Measurements from ENCODE around the gene KCTD16.

KCTD16 gene

DNA sequence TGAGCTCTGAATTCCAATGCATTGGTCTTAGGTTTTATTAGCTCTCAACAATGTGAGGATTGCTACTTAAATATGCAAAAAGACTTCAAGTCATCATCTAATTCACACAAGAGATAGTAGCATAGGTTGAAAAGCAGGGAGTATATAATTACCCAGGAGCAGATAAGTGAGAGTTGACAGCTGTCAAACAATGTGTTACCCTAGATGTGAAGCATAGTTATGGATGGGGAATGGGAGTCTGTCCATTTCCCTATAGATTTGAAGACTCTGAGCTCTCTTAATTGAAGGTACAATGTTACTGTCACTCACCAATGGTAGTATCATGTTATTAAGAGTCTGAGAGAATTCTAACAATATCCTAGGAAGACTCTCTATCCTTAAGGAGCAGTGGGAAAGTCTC, 160.7 kb downstream of the KCTD16 start:
- Mint-ChIP-seq H3K27me3 (ENCODE audit: low read depth) (no peaks in the 10 kb centered on the region), H3K36me3 (ENCODE audit: low read depth) (no peaks in the 10 kb centered on the region), H3K9me3 (no peaks in the 10 kb centered on the region), H3K4me3 (no peak overlapping the region), H3K27ac (no peak overlapping the region), H3K4me1 (ENCODE audit: low read depth) (no peaks in the 10 kb centered on the region)
- DNase-seq (ENCODE audit: low spot score): no peak

GRCh38 chr5:144332265-144332664, 161.6 kb downstream of the KCTD16 start:
- Mint-ChIP-seq H3K4me3 (no peak overlapping the region), H3K27me3 (ENCODE audit: low read depth) (no peaks in the 10 kb centered on the region), H3K27ac (no peak overlapping the region), H3K36me3 (ENCODE audit: low read depth) (no peaks in the 10 kb centered on the region), H3K4me1 (ENCODE audit: low read depth) (no peaks in the 10 kb centered on the region), H3K9me3 (no peaks in the 10 kb centered on the region)
- DNase-seq (ENCODE audit: low spot score): no peak

DNA sequence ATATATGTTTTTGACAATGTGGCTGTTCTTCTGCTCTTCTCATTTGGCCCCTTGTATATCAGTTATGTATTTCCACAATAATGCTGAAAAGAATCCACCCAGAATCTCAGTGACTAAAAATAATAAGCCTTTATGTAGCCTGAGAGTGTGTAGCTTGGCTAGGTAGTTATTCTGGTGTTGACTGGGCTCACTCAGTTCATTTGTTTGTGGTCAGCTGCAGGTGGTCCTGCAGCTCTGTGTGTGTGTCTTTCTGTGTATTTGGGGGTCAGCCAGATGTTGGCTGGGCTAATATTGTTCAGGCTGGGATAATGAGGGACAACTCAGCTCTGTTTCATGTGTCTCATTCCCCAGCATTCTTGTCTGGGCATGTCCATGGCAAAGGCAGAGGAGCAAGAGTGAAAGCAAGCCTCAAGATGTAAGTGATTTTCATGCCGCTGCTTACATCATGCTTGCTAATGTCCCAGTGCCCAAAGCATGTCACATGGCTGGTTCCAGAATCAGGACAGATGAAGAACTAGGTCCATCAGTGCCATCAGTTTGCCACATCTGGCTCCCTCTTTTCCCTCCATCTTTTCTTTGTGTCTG, 162.8 kb downstream of the KCTD16 start:
- H3K36me3 Mint-ChIP-seq (ENCODE audit: low read depth): no peaks in the 10 kb centered on the region
- DNase-seq (ENCODE audit: low spot score): no peak
- no peaks in the 10 kb centered on the region for H3K27me3 Mint-ChIP-seq (ENCODE audit: low read depth)
- no peak overlapping the region for H3K27ac Mint-ChIP-seq
- no peak overlapping the region for H3K4me3 Mint-ChIP-seq
- H3K4me1 Mint-ChIP-seq (ENCODE audit: low read depth): no peaks in the 10 kb centered on the region
- H3K9me3 Mint-ChIP-seq: no peaks in the 10 kb centered on the region

GRCh38 chr5:144335561-144335960, 164.9 kb downstream of the KCTD16 start:
- no peaks in the 10 kb centered on the region for H3K27me3 Mint-ChIP-seq (ENCODE audit: low read depth)
- no peaks in the 10 kb centered on the region for H3K36me3 Mint-ChIP-seq (ENCODE audit: low read depth)
- DNase-seq (ENCODE audit: low spot score): no peak
- H3K4me1 Mint-ChIP-seq (ENCODE audit: low read depth): no peaks in the 10 kb centered on the region
- H3K4me3 Mint-ChIP-seq: no peak overlapping the region
- no peak overlapping the region for H3K27ac Mint-ChIP-seq
- H3K9me3 Mint-ChIP-seq: no peaks in the 10 kb centered on the region

GRCh38 chr5:144336191-144336961, 165.7 kb downstream of the KCTD16 start:
- H3K27me3 Mint-ChIP-seq (ENCODE audit: low read depth): no peaks in the 10 kb centered on the region
- H3K4me1 Mint-ChIP-seq (ENCODE audit: low read depth): no peaks in the 10 kb centered on the region
- H3K4me3 Mint-ChIP-seq: no peak overlapping the region
- DNase-seq (ENCODE audit: low spot score): no peak
- H3K36me3 Mint-ChIP-seq (ENCODE audit: low read depth): no peaks in the 10 kb centered on the region
- H3K27ac Mint-ChIP-seq: no peak overlapping the region
- no peaks in the 10 kb centered on the region for H3K9me3 Mint-ChIP-seq

DNA sequence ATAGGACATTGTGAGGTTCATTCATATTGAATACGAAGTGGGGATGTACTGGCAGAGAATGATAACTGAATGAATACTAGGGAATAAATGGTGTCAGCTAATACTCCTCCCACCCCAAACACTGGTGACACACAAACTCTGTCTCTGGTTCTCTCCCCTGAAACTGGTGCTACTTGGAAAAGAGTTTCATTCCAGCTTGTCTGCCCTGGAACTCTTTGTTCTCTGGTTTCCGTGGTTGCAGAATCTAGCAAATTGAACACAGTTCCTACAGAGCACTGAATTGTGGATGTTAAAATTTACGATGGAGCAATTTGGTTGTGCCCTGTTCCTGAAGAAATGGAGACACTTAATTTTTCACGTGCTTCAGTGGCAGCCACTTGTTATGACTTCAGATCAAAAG, 181.7 kb downstream of the KCTD16 start:
- Mint-ChIP-seq H3K36me3 (ENCODE audit: low read depth) (no peaks in the 10 kb centered on the region), H3K4me3 (no peak overlapping the region), H3K4me1 (ENCODE audit: low read depth) (no peaks in the 10 kb centered on the region), H3K9me3 (no peaks in the 10 kb centered on the region), H3K27ac (no peak overlapping the region), H3K27me3 (ENCODE audit: low read depth) (no peaks in the 10 kb centered on the region)
- no peak for DNase-seq (ENCODE audit: low spot score)

GRCh38 chr5:144352732-144353317, 182.2 kb downstream of the KCTD16 start:
- Mint-ChIP-seq H3K36me3 (ENCODE audit: low read depth) (no peaks in the 10 kb centered on the region), H3K27me3 (ENCODE audit: low read depth) (no peaks in the 10 kb centered on the region), H3K27ac (no peak overlapping the region), H3K4me3 (no peak overlapping the region), H3K9me3 (no peaks in the 10 kb centered on the region), H3K4me1 (ENCODE audit: low read depth) (no peaks in the 10 kb centered on the region)
- DNase-seq (ENCODE audit: low spot score): no peak

- Mint-ChIP-seq H3K27ac (no peak overlapping the region), H3K4me3 (no peak overlapping the region), H3K36me3 (ENCODE audit: low read depth) (no peaks in the 10 kb centered on the region), H3K4me1 (ENCODE audit: low read depth) (no peaks in the 10 kb centered on the region), H3K27me3 (ENCODE audit: low read depth) (no peaks in the 10 kb centered on the region), H3K9me3 (no peaks in the 10 kb centered on the region)
- DNase-seq (ENCODE audit: low spot score): no peak
These were observed 185.8 kb downstream of the KCTD16 start for GRCh38 chr5:144356489-144356888.

GRCh38 chr5:144361406-144361805, 190.7 kb downstream of the KCTD16 start:
- H3K36me3 Mint-ChIP-seq (ENCODE audit: low read depth): no peaks in the 10 kb centered on the region
- no peak overlapping the region for H3K27ac Mint-ChIP-seq
- no peaks in the 10 kb centered on the region for H3K9me3 Mint-ChIP-seq
- no peaks in the 10 kb centered on the region for H3K4me1 Mint-ChIP-seq (ENCODE audit: low read depth)
- no peak overlapping the region for H3K4me3 Mint-ChIP-seq
- no peaks in the 10 kb centered on the region for H3K27me3 Mint-ChIP-seq (ENCODE audit: low read depth)
- no peak for DNase-seq (ENCODE audit: low spot score)

DNA sequence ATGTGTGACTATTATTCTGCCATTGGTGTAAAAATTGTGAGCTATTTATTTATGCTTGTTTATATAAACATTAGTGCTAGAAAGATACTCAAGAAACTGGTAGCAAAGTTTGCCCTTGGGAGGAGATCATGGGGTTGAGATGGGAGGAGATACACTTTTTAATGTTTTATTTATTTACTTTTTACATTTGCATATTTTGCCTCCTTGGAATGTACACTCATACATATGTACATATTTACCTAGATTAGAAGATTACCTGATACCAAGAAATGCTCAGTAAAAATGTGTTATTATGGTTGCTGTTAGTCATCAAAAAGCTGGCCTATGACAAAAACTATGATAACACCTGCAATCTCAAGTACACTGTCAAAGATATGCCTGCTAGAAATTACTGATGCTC, 195.2 kb downstream of the KCTD16 start:
- Mint-ChIP-seq H3K9me3 (no peaks in the 10 kb centered on the region), H3K36me3 (ENCODE audit: low read depth) (no peaks in the 10 kb centered on the region), H3K4me3 (no peak overlapping the region), H3K27ac (no peak overlapping the region), H3K27me3 (ENCODE audit: low read depth) (no peaks in the 10 kb centered on the region), H3K4me1 (ENCODE audit: low read depth) (no peaks in the 10 kb centered on the region)
- no peak for DNase-seq (ENCODE audit: low spot score)

DNA sequence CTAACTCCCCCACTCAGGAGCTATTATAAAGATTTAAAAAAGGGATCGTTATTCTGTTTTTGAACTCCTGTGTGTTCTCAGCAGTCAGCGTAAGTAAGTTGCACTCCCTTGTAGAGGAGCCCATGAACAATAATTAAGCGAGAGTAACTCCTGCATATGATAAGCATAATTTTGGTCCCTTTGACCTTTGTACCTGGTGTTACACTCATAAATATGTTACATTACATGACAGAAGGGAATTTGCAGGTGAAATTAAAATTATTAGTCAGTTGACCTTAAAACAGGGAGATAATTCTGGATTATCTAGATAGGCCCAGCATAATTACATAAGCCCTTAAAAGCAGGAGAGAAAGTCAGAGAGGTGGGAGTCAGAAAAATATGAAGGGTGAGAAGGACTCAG, 197.3 kb downstream of the KCTD16 start:
- no peaks in the 10 kb centered on the region for H3K4me1 Mint-ChIP-seq (ENCODE audit: low read depth)
- no peaks in the 10 kb centered on the region for H3K27me3 Mint-ChIP-seq (ENCODE audit: low read depth)
- no peaks in the 10 kb centered on the region for H3K36me3 Mint-ChIP-seq (ENCODE audit: low read depth)
- no peak for DNase-seq (ENCODE audit: low spot score)
- no peaks in the 10 kb centered on the region for H3K9me3 Mint-ChIP-seq
- no peak overlapping the region for H3K27ac Mint-ChIP-seq
- H3K4me3 Mint-ChIP-seq: no peak overlapping the region

DNA sequence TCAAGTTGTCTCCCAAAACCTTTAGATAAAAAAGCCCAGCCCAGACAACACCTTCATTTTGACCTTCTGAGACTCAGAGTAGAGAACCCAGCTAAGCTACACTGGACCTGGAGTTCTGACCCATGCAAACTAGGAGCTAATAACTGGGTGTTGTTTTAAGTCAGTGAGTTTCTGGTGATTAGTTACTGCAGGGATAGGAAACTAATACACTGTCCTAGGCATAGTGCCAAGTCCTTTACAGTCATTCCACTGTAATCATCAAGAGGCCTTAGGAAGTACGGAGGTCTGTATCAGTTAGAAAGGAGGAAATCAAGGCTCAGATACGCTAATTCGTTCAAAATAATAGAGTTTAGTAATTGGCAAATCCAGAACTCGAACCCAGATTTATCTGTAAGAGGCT, 197.9 kb downstream of the KCTD16 start:
- no peak overlapping the region for H3K27ac Mint-ChIP-seq
- H3K36me3 Mint-ChIP-seq (ENCODE audit: low read depth): no peaks in the 10 kb centered on the region
- no peaks in the 10 kb centered on the region for H3K9me3 Mint-ChIP-seq
- H3K4me3 Mint-ChIP-seq: no peak overlapping the region
- no peaks in the 10 kb centered on the region for H3K4me1 Mint-ChIP-seq (ENCODE audit: low read depth)
- no peak for DNase-seq (ENCODE audit: low spot score)
- H3K27me3 Mint-ChIP-seq (ENCODE audit: low read depth): no peaks in the 10 kb centered on the region

GRCh38 chr5:144369006-144369405, 198.3 kb downstream of the KCTD16 start:
- no peaks in the 10 kb centered on the region for H3K9me3 Mint-ChIP-seq
- H3K27ac Mint-ChIP-seq: no peak overlapping the region
- no peak for DNase-seq (ENCODE audit: low spot score)
- H3K4me1 Mint-ChIP-seq (ENCODE audit: low read depth): no peaks in the 10 kb centered on the region
- H3K27me3 Mint-ChIP-seq (ENCODE audit: low read depth): no peaks in the 10 kb centered on the region
- H3K36me3 Mint-ChIP-seq (ENCODE audit: low read depth): no peaks in the 10 kb centered on the region
- no peak overlapping the region for H3K4me3 Mint-ChIP-seq

GRCh38 chr5:144370273-144370672, 199.6 kb downstream of the KCTD16 start:
- no peak overlapping the region for H3K27ac Mint-ChIP-seq
- no peak overlapping the region for H3K4me3 Mint-ChIP-seq
- no peaks in the 10 kb centered on the region for H3K4me1 Mint-ChIP-seq (ENCODE audit: low read depth)
- no peak for DNase-seq (ENCODE audit: low spot score)
- H3K27me3 Mint-ChIP-seq (ENCODE audit: low read depth): no peaks in the 10 kb centered on the region
- H3K9me3 Mint-ChIP-seq: no peaks in the 10 kb centered on the region
- H3K36me3 Mint-ChIP-seq (ENCODE audit: low read depth): no peaks in the 10 kb centered on the region
